Stimulated activated CD4-positive, alpha-beta T cell treated with anti-CD3 and anti-CD28 coated beads, Interleukin-12 subunit alpha, Interleukin-12 subunit beta, amount 100 ng/mL, for 24 hours (primary cell): Measurements from ENCODE around the gene REM2.

Source experiments
- DNase-seq, 2 experiments: peaks; one replicate each; pipeline ENCODE4 v3.0.0-alpha.2; 2020; ENCODE audit warnings: low read depth in 2 of 2

Gene REM2

DNA sequence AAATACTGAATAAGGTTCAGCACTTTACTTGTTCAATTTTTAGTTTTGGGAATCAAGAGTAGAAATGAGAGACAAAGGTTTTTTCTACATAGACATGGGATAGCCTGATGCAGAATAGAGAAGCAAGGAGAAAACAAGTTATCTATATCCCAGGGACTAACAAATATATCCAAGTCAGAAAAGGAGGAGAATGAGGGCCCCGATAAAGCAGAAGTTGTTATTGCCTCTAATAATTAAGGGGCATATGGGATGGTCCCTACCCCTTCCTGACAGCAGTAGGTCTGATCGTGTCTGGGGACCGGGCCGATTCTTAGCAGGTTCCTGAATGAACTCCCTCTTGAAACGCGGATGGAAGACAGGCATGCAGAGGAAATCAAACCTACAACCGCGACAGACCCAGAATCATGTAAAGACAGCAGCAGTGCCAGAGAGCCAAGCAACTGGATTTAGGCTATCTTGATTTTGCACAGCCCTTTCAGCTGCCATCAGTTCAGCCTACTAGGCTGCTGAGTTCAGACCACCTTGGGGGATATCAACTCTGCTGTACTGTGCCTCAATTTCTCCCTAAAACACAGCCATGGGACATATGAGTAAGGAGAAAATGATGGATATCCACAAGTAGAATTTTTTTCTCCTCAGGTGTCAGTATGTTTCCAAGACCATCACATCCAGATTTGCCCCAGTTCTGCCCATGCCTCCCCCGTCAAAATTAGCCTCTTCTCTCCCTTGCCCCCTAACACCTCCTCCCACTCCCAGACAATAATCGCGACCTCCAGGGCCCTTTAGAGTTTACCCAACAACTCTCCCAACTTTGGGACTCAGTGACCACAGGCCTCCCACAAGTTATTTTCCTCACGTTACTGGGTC is 45.4 kb downstream of the REM2 start:
- no peak for DNase-seq

DNA sequence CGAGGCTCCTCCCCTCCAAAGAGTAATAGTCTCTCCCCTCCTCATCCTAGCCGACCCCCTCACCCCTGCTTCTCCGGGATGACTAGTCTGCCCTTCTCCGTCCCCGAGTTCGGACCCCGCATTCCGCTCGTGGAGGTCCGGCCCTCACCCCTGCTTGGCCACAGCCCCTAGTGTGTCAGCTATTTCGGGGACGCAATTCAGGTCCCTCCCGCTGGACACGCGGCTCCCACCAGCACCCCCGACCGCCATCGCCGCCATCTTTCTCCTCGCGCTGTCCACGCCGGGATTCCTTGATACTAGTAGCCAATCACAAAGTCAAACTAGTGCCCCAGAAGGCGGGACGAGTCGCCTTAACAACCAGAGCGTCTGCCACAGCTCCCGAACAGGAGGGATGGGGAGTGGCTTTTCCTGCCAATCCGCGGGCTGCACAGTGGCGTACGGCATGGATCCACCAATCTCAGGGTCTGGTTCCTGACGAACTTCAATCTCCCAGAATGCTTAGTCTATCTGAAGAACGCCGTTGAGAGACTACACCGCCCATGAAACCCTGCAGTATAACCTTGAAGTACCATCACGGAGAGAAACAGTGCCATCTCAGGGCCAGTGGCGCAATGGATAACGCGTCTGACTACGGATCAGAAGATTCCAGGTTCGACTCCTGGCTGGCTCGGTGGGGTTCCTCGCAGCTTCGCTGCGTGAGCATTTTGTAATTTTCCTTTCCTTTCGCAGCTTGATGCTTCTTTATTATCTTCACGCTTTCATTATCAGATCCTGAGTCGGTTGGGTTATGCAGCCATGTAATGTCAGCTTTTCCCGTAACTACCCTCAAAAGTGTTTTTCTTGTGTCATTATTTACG is 46.3 kb downstream of the REM2 start, which contains the start of gene PRMT5:
Gene PRMT5, minus strand, starts transcription at position 273 of the 857 bp plus-strand sequence. Its CDS starts 15 bp downstream, at position 258.
- peak; percentile 97 to 99 for DNase-seq

DNA sequence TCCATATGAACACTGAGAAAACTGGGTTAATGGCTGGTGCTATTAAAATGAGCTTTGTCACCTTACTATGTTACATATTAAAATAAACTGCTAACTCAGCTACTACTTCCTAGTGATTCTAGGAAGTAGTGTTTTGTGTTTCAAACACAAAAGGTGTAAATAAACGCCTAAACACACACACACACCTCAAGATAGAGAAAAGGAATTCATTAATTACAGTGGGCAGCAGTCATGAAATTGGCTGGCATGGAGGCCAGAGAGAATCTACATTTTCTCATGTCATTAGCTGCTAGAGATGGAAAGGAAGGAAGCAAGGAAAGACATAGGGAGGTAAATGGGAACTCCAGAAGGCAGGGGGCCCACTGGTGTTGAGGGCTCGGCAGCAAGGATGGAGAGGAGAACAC is 46.9 kb downstream of the REM2 start:
- no peak for DNase-seq

DNA sequence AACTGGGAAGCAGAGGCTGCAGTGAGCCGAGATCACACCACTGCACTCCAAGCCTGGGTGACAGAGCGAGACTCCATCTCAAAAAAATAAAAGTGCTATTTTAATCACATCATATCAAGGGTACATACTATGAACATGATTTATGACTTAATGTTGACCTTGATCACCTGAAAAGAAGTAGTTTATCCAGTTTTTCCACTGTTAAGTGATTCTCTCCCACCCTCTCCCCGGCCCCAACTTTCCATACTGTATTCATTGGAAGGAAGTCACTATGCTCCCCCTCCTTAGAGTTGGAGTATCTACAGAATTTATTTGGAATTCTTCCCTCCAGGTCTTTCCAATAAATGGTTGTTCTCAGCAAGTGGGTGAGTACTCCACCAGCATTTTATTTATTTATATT is 49.1 kb downstream of the REM2 start:
- DNase-seq: no peak

DNA sequence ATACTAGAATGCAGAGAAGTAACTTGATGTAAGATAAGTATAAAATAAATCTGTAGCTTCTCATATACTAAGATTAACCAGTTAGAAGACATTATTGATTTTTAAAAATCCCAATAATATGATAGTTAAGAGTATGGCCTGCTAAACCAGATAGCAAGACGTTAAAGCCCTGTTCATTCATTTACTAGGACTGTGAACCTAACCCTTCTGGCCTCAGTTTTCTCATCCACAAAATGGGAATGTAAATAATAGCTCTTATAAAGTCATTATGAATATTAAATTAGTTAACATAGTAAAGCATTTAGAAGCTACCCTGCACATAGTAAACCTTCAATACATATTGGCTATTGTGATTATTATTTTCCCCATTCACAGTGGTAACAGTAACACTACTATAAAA is 52.1 kb downstream of the REM2 start:
- no peak for DNase-seq
